HG03342 (cell line): Measurements from ENCODE around the gene MED27.

Experiments used
- ATAC-seq: cut with Tn5 transposase; IDR thresholded peaks from one replicate; pipeline ENCODE4 v1.9.1; 2021; ENCODE audit warnings: mild to moderate bottlenecking, moderate library complexity; ENCODE audit not compliant: unreplicated experiment

The MED27 gene

GRCh38 chr9:132079391-132080091 lies at the start of gene MED27:
MED27 (minus strand) TSS chr9:132079867; CDS start chr9:132079844, 23 bp downstream.
- peak; percentile 92 for ATAC-seq

- ATAC-seq, result no peak
These were observed 48.3 kb upstream of the MED27 start for GRCh38 chr9:132127888-132128534.

- no peak for ATAC-seq
These were observed 47.1 kb upstream of the MED27 start for GRCh38 chr9:132126680-132127236.

GRCh38 chr9:132125944-132126679 lies 46.4 kb upstream of the MED27 start:
- no peak for ATAC-seq

GRCh38 chr9:132125361-132125760 lies 45.7 kb upstream of the MED27 start:
- ATAC-seq, result no peak

GRCh38 chr9:132124800-132125199 lies 45.1 kb upstream of the MED27 start:
- no peak for ATAC-seq

GRCh38 chr9:132121021-132121420 lies 41.4 kb upstream of the MED27 start:
- ATAC-seq, result no peak

GRCh38 chr9:132117694-132118093 lies 38.0 kb upstream of the MED27 start:
- no peak for ATAC-seq

- ATAC-seq, result no peak
These were observed 36.9 kb upstream of the MED27 start for GRCh38 chr9:132116583-132116982.

- no peak for ATAC-seq
These were observed 34.5 kb upstream of the MED27 start for GRCh38 chr9:132114102-132114707.

- ATAC-seq, result no peak
These were observed 29.6 kb upstream of the MED27 start for GRCh38 chr9:132109291-132109690.

- no peak for ATAC-seq
These were observed 29.1 kb upstream of the MED27 start for GRCh38 chr9:132108728-132109127.

- ATAC-seq, result no peak
These were observed 20.2 kb upstream of the MED27 start for GRCh38 chr9:132099741-132100407.

GRCh38 chr9:132099167-132099566 lies 19.5 kb upstream of the MED27 start:
- no peak for ATAC-seq

- ATAC-seq, result no peak
These were observed 14.7 kb upstream of the MED27 start for GRCh38 chr9:132094314-132094791.

- ATAC-seq, result no peak
These were observed 11.1 kb upstream of the MED27 start for GRCh38 chr9:132090771-132091170.

GRCh38 chr9:132087438-132088030 lies 7.9 kb upstream of the MED27 start:
- ATAC-seq, result no peak

- no peak for ATAC-seq
These were observed 2.5 kb upstream of the MED27 start for GRCh38 chr9:132082188-132082587.

GRCh38 chr9:132078699-132079356 lies 839 bp downstream of the MED27 start:
- no peak for ATAC-seq
